ENCODE measurements around the gene ACTL10. TPM values are rescaled to one million over a fixed set of nuclear protein-coding genes. Genes with fewer than 3 reads are reported as not detected.

Gene ACTL10
- total and polyA plus RNA-seq, 2 of the 4 experiments (the other 2 are of a cell fraction) = 0.18 to 0.43 TPM

DNA sequence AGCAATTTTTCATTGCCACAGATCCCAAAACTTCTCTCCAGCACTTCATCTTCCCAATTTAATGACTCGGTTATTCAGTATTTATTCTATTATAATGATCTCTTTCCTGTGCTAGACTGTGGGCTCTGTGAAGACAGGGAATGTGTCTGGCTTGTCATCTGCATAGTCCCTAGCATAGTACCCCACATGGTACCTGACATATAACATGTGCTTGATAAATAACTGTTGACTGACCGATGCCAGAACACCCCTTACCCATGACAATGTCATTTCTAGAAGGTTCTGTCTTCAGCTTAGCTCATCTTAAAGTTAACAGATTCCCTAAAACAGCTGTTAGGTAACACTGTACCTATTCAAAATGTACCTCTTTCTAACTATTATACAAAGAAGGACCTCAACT, 49.8 kb downstream of the ACTL10 start:
- Histone ChIP-seq H2AFZ (replicated peaks; ENCODE audit: low read length, poor library complexity) (no peak overlapping the region), H3K27me3 (ENCODE audit: control insufficient read depth, insufficient read depth, low read length) (no peaks in the 10 kb centered on the region), H4K5ac (ENCODE audit: low read depth, low read length) (no peak overlapping the region), H3K9ac (ENCODE audit: low read depth, low read length) (no peak overlapping the region), H4K20me1 (ENCODE audit: insufficient read depth, low read length) (no peaks in the 10 kb centered on the region), H4K91ac (ENCODE audit: insufficient read depth, low read depth, low read length) (no peak overlapping the region), H2AK5ac (ENCODE audit: low read depth, low read length) (no peak overlapping the region), H3K14ac (replicated peaks; ENCODE audit: low read depth, low read length) (no peak overlapping the region), H2BK120ac (ENCODE audit: low read depth, low read length) (no peak overlapping the region), H2BK20ac (ENCODE audit: low read depth, low read length) (no peak overlapping the region), H2BK15ac (ENCODE audit: low read depth, low read length) (no peak overlapping the region), H3K36me3 (ENCODE audit: control insufficient read depth, insufficient read depth, low read length) (peaks cover 3% of the 10 kb centered on the region; the same call in 1 of the 2 replicates), H3K18ac (ENCODE audit: low read depth, low read length) (no peak overlapping the region), H3K79me1 (ENCODE audit: low read depth in 1 of 2, low read length in 2 of 2) (peaks cover 0 to 14% of the 10 kb centered on the region in 2 experiments; a peak in 2 of 4 replicates), H3K4me2 (ENCODE audit: low read depth, low read length) (no peak overlapping the region), H2AK9ac (replicated peaks; ENCODE audit: low read depth, low read length, poor library complexity) (no peak overlapping the region), H2BK5ac (ENCODE audit: low read depth, low read length, poor library complexity, severe bottlenecking) (no peak overlapping the region), H4K8ac (ENCODE audit: low read depth in 2 of 2, low read length in 2 of 2) (no peak overlapping the region), H3K4me3 (ENCODE audit: insufficient read depth, low read depth, low read length) (no peak overlapping the region), H3K9me3 (ENCODE audit: control insufficient read depth, insufficient read depth, low read length) (no peaks in the 10 kb centered on the region), H3K4me1 (ENCODE audit: control insufficient read depth, insufficient read depth, low read length) (peaks cover 5% of the 10 kb centered on the region), H3K9me1 (ENCODE audit: insufficient read depth, low read length) (peaks cover 15% of the 10 kb centered on the region), H3K4ac (ENCODE audit: low read depth, low read length) (no peak overlapping the region), H3K27ac (ENCODE audit: insufficient read depth, low read length) (no peak overlapping the region), H3K23ac (ENCODE audit: low read depth, low read length) (no peak overlapping the region), H3K56ac (ENCODE audit: extremely low read depth, insufficient read depth, low read length) (no peak overlapping the region)
- TF ChIP-seq RFX5 (IDR thresholded peaks at IDR 0.05; ENCODE audit: low read depth, low read length) (no peak), MAZ (IDR thresholded peaks at IDR 0.05; ENCODE audit: borderline replicate concordance, low read depth, low read length) (no peak)
- WGBS, 2 experiments (ENCODE audit: extremely low coverage in 2 of 2, insufficient read length in 1 of 2) = no CpG with 5 or more reads among the region's 2 CpGs
- intact Hi-C loops (cut with micrococcal nuclease) (no loop called here), in situ Hi-C loops (cut with MboI; ENCODE audit: low sequenced_read_pairs) (no loop called here), dilution Hi-C loops (cut with HindIII; ENCODE audit: low sequenced_read_pairs, unreplicated experiment) (no loop called here)
- DNase-seq (no peak), ATAC-seq (ENCODE audit: low read depth) (no peak)
- CTCF ChIA-PET = no interaction called here
- POLR2A ChIA-PET (ENCODE audit: unreplicated experiment) = no interaction called here
- no TSS peak for BruUV-seq (replicated peaks)

Other genes starting within 250 kb of the ACTL10 start
- gene SNTA1, start 223.2 kb upstream of the ACTL10 start, total RNA-seq (2012; rRNA removed) = 13.3 and 15.4 TPM in 2 replicates
- 10.6 and 12.1 TPM in 2 replicates for gene SNTA1, start 223.2 kb upstream of the ACTL10 start, polyA plus RNA-seq (2012; rRNA removed)
- 3.3 and 3.8 TPM in 2 replicates for gene CBFA2T2, start 176.8 kb upstream of the ACTL10 start, total RNA-seq (2012; rRNA removed)
- gene CBFA2T2, start 176.8 kb upstream of the ACTL10 start, polyA plus RNA-seq (2012; rRNA removed) = 6.2 and 6.3 TPM in 2 replicates
- under 0.01 TPM in 2 replicates for gene C20orf144, start 4.6 kb upstream of the ACTL10 start, total RNA-seq (2012; rRNA removed)
- 0.16 and 0.19 TPM in 2 replicates for gene C20orf144, start 4.6 kb upstream of the ACTL10 start, polyA plus RNA-seq (2012; rRNA removed)
- gene NECAB3, start 7.5 kb downstream of the ACTL10 start, total RNA-seq (2012; rRNA removed) = 8.6 and 10.0 TPM in 2 replicates
- 28.4 and 28.5 TPM in 2 replicates for gene NECAB3, start 7.5 kb downstream of the ACTL10 start, polyA plus RNA-seq (2012; rRNA removed)
- 10.6 and 10.9 TPM in 2 replicates for gene E2F1, start 19.4 kb downstream of the ACTL10 start, total RNA-seq (2012; rRNA removed)
- 14.0 and 14.6 TPM in 2 replicates for gene E2F1, start 19.4 kb downstream of the ACTL10 start, polyA plus RNA-seq (2012; rRNA removed)
- 2.2 and 3.6 TPM in 2 replicates for gene PXMP4, start 53.4 kb downstream of the ACTL10 start, total RNA-seq (2012; rRNA removed)
- gene PXMP4, start 53.4 kb downstream of the ACTL10 start, polyA plus RNA-seq (2012; rRNA removed) = 7.1 TPM in 2 replicates
- 1.1 TPM in 2 replicates for gene ZNF341, start 65.1 kb downstream of the ACTL10 start, total RNA-seq (2012; rRNA removed)
- 3.4 TPM in 2 replicates for gene ZNF341, start 65.1 kb downstream of the ACTL10 start, polyA plus RNA-seq (2012; rRNA removed)
- 30.3 and 40.5 TPM in 2 replicates for gene CHMP4B, start 144.4 kb downstream of the ACTL10 start, total RNA-seq (2012; rRNA removed)
- gene CHMP4B, start 144.4 kb downstream of the ACTL10 start, polyA plus RNA-seq (2012; rRNA removed) = 84.7 and 94.8 TPM in 2 replicates